Measurements from ENCODE around the gene NDUFB6.
"Not testable (repeated sequence)": the region's sequence is repeated elsewhere in the genome, so short reads cannot be mapped to it uniquely, and the experiment has no call there.

NDUFB6 gene

GRCh38 chr9:32572900-32573523 lies at the start of gene NDUFB6:
Gene NDUFB6 (minus strand): TSS chr9:32573159. CDS start chr9:32573060, 99 bp downstream.
- no peak for TF ChIP-seq CTCF (conservative IDR thresholded peaks at IDR 0.05; ENCODE audit: low read depth, low read length)
- H3K4me3 ChIP-seq (ENCODE audit: low read length), result peak within 1 kb of the TSS; percentile 92
- peak; percentile 82 for DNase-seq (ENCODE audit: low read depth)

- DNase-seq (ENCODE audit: low read depth), result no peak
- TF ChIP-seq CTCF (conservative IDR thresholded peaks at IDR 0.05; ENCODE audit: low read depth, low read length), result no peak
- no peak overlapping the region for H3K4me3 ChIP-seq (ENCODE audit: low read length)
Measured at GRCh38 chr9:32618261-32618660, 45.3 kb upstream of the NDUFB6 start.

GRCh38 chr9:32606811-32607210 lies 33.9 kb upstream of the NDUFB6 start:
- DNase-seq (ENCODE audit: low read depth), result no peak
- no peak overlapping the region for H3K4me3 ChIP-seq (ENCODE audit: low read length)
- no peak for TF ChIP-seq CTCF (conservative IDR thresholded peaks at IDR 0.05; ENCODE audit: low read depth, low read length)

- no peak for TF ChIP-seq CTCF (conservative IDR thresholded peaks at IDR 0.05; ENCODE audit: low read depth, low read length)
- no peak overlapping the region for H3K4me3 ChIP-seq (ENCODE audit: low read length)
- peak; percentile 14 for DNase-seq (ENCODE audit: low read depth)
Measured at GRCh38 chr9:32603914-32604852, 31.2 kb upstream of the NDUFB6 start.

GRCh38 chr9:32599021-32599420 lies 26.1 kb upstream of the NDUFB6 start:
- not testable (repeated sequence) for DNase-seq (ENCODE audit: low read depth); H3K4me3 ChIP-seq (ENCODE audit: low read length)

GRCh38 chr9:32596936-32597335 lies 24.0 kb upstream of the NDUFB6 start:
- H3K4me3 ChIP-seq (ENCODE audit: low read length), result no peak overlapping the region
- TF ChIP-seq CTCF (conservative IDR thresholded peaks at IDR 0.05; ENCODE audit: low read depth, low read length), result no peak

GRCh38 chr9:32596096-32596865 lies 23.3 kb upstream of the NDUFB6 start:
- DNase-seq (ENCODE audit: low read depth), result no peak
- TF ChIP-seq CTCF (conservative IDR thresholded peaks at IDR 0.05; ENCODE audit: low read depth, low read length), result no peak
- H3K4me3 ChIP-seq (ENCODE audit: low read length), result no peak overlapping the region

More at GRCh38 chr9:32596936-32597335, 24.0 kb upstream of the NDUFB6 start:
- no peak for DNase-seq (ENCODE audit: low read depth)

All from retinal pigment epithelial cell (primary cell).